Measurements from ENCODE around the gene ELK4. TPM values are rescaled to one million over a fixed set of nuclear protein-coding genes. Genes with fewer than 3 reads are reported as not detected.

The ELK4 gene
- total and polyA plus RNA-seq, 8 donors: 3.5 to 38.7 (median 11.7) TPM

- 33 to 52% (median 39%) methylated on average over 1 of the region's 1 CpG; no CpG with 5 or more reads in 1 of the 5 donors for WGBS, 5 donors
- Histone ChIP-seq H3K27ac (peak overlapping the region; percentile 15 to 52 (median 43)), H3K4me3 (no peak overlapping the region), H3K4me1 (peaks cover 9 to 15% (median 11%) of the 10 kb centered on the region in 4 donors), H3K36me3 (no peaks in the 10 kb centered on the region), H3K27me3 (peaks cover 0 to 25% (median 0%) of the 10 kb centered on the region in 3 donors), H3K9me3 (no peaks in the 10 kb centered on the region)
- peak; percentile 30 to 57 for DNase-seq
- TF ChIP-seq EP300 (IDR thresholded peaks at IDR 0.05): no peak
- TF ChIP-seq POLR2AphosphoS5 (IDR thresholded peaks at IDR 0.05): no peak
- TF ChIP-seq CTCF (IDR thresholded peaks at IDR 0.05): no peak
- no peak for TF ChIP-seq POLR2A (IDR thresholded peaks at IDR 0.05)
- intact Hi-C loops (cut with DNase I; ENCODE audit: low total_unique reads): no loop called here
Measured at GRCh38 chr1:205575294-205575885, 56.4 kb downstream of the ELK4 start.

- intact Hi-C loops (cut with DNase I; ENCODE audit: low total_unique reads): no loop called here
- H3K4me1 ChIP-seq: peaks cover 28 to 33% (median 31%) of the 10 kb centered on the region in 4 donors
- no peaks in the 10 kb centered on the region for H3K36me3 ChIP-seq
- 31 to 92% (median 90%) methylated on average over 1 of the region's 1 CpG for WGBS, 5 donors
- H3K4me3 ChIP-seq: no peak overlapping the region
- TF ChIP-seq POLR2A (IDR thresholded peaks at IDR 0.05) (no peak), CTCF (IDR thresholded peaks at IDR 0.05) (no peak), EP300 (IDR thresholded peaks at IDR 0.05) (no peak), POLR2AphosphoS5 (IDR thresholded peaks at IDR 0.05) (no peak)
- H3K9me3 ChIP-seq: no peaks in the 10 kb centered on the region
- peak in 1 of 2 donors; percentile 23 for DNase-seq
- peaks cover 0 to 41% (median 24%) of the 10 kb centered on the region in 3 donors for H3K27me3 ChIP-seq
- H3K27ac ChIP-seq: peak overlapping the region in 3 of 5 donors; percentile 32 to 79 (median 66)
Measured at GRCh38 chr1:205572421-205572820, 59.4 kb downstream of the ELK4 start.

- Histone ChIP-seq H3K36me3 (no peaks in the 10 kb centered on the region), H3K9me3 (no peaks in the 10 kb centered on the region), H3K27me3 (peaks cover 0 to 47% (median 24%) of the 10 kb centered on the region in 3 donors), H3K4me3 (peak overlapping the region in 2 of 4 donors; percentile 0 to 1), H3K4me1 (peaks cover 28 to 39% (median 31%) of the 10 kb centered on the region in 4 donors), H3K27ac (peak overlapping the region in 3 of 5 donors; percentile 26 to 79 (median 66))
- DNase-seq: peak in 1 of 2 donors; percentile 15
- TF ChIP-seq POLR2AphosphoS5 (IDR thresholded peaks at IDR 0.05) (no peak), EP300 (IDR thresholded peaks at IDR 0.05) (no peak), CTCF (IDR thresholded peaks at IDR 0.05) (no peak), POLR2A (IDR thresholded peaks at IDR 0.05) (no peak)
- intact Hi-C loops (cut with DNase I; ENCODE audit: low total_unique reads): no loop called here
- WGBS, 5 donors: 48 to 63% (median 61%) methylated on average over 4 of the region's 4 CpGs
Measured at GRCh38 chr1:205571747-205572146, 60.1 kb downstream of the ELK4 start.

GRCh38 chr1:205570796-205571537, 60.8 kb downstream of the ELK4 start:
- intact Hi-C loops (cut with DNase I; ENCODE audit: low total_unique reads): no loop called here
- Histone ChIP-seq H3K27me3 (peaks cover 0 to 55% (median 24%) of the 10 kb centered on the region in 3 donors), H3K9me3 (no peaks in the 10 kb centered on the region), H3K4me1 (peaks cover 25 to 44% (median 31%) of the 10 kb centered on the region in 4 donors), H3K4me3 (peak overlapping the region in 3 of 4 donors; percentile 0 to 56 (median 48)), H3K36me3 (no peaks in the 10 kb centered on the region), H3K27ac (peak overlapping the region in 3 of 5 donors; percentile 29 to 79 (median 66))
- WGBS, 5 donors: 46 to 71% (median 56%) methylated on average over 2 of the region's 2 CpGs
- DNase-seq: no peak
- TF ChIP-seq EP300 (IDR thresholded peaks at IDR 0.05) (no peak), CTCF (IDR thresholded peaks at IDR 0.05) (no peak), POLR2AphosphoS5 (IDR thresholded peaks at IDR 0.05) (no peak), POLR2A (IDR thresholded peaks at IDR 0.05) (no peak)
